HCT116 (cell line): ENCODE data around the gene PAX2. TPM values are rescaled to one million over a fixed set of nuclear protein-coding genes. Genes with fewer than 3 reads are reported as not detected.

Experiments used
- ATAC-seq: fragments of 200-7000 bp; cut with Tn5 transposase; 2 replicates; pipeline ENCODE4 v1.9.1; 2020; ENCODE audit warnings: mild to moderate bottlenecking, moderate library complexity
- BruUV-seq: library from RNA; stranded (reverse); fragments of 400-500 nt; replicated peaks from 2 replicates; lab custom pipeline; 2021; lab: Mats Ljungman, UMichigan
- CTCF ChIA-PET: fragments of 300-600 bp; sonication (Branson Sonifier 250); formaldehyde crosslinking; loops from one replicate; lab custom pipeline; 2021; ENCODE audit warnings: antibody characterized with exemption; lab: Charles Lee
- POLR2A ChIA-PET: fragments of 300-600, 350-600 bp; sonication (Branson Sonifier 250); formaldehyde crosslinking; loops from one replicate; lab custom pipeline; 2021; ENCODE audit warnings: antibody characterized with exemption; lab: Charles Lee
- RAD21 ChIA-PET, 2 experiments: fragments of 300-600 bp; sonication (Branson Sonifier 250); formaldehyde crosslinking; loops; one replicate each; lab custom pipeline; 2023; ENCODE audit warnings: low total read pairs in 2 of 2; ENCODE audit not compliant: uncharacterized antibody in 2 of 2, unreplicated experiment in 2 of 2, low non-redundant PET in 1 of 2; lab: Charles Lee
- DNase-seq: peaks from one replicate; pipeline ENCODE4 v3.0.0-alpha.2; 2010; ENCODE audit warnings: low read depth, low spot score
- H2AFZ ChIP-seq: fragments of 200-600 bp; shearing (Covaris generic), sonication (generic); 2 replicates; pipeline ENCODE4 v1.6.1; 2017; ENCODE audit warnings: low read depth, mixed run types, mixed read lengths, antibody characterized with exemption, low read length; ENCODE audit not compliant: poor library complexity, severe bottlenecking
- H3K27ac ChIP-seq: 2 replicates; pipeline ENCODE4 v1.5.1; 2012; ENCODE audit warnings: low read depth, low read length
- H3K27me3 ChIP-seq: fragments of 200-600 bp; sonication (generic); 2 replicates; pipeline ENCODE4 v1.6.1; 2016; ENCODE audit warnings: mixed run types, low read length, mixed read lengths; ENCODE audit not compliant: insufficient read depth
- H3K36me3 ChIP-seq, 2 experiments: fragments of 200-500 bp in 1 of 2; fragments of 200-600 bp in 1 of 2; sonication (Bioruptor generic) in 1 of 2; sonication (generic) in 1 of 2; 2 replicates each; pipeline versions ENCODE4 v1.5.1 to v1.6.1; 2014 to 2016; ENCODE audit warnings: low read length in 2 of 2, inconsistent platforms in 1 of 2, mixed read lengths in 1 of 2, mixed run types in 1 of 2; ENCODE audit not compliant: insufficient read depth in 2 of 2, control insufficient read depth in 1 of 2
- H3K4me1 ChIP-seq, 2 experiments: fragments of 200-600 bp in 1 of 2; sonication (generic) in 1 of 2; 2 replicates each; pipeline versions ENCODE4 v1.5.1 to v1.6.1; 2012 to 2017; ENCODE audit warnings: low read length in 2 of 2, inconsistent platforms in 1 of 2, mild to moderate bottlenecking in 1 of 2, mixed read lengths in 1 of 2, mixed run types in 1 of 2, moderate library complexity in 1 of 2; ENCODE audit not compliant: insufficient read depth in 2 of 2, control insufficient read depth in 1 of 2
- H3K4me2 ChIP-seq: fragments of 200-600 bp; sonication (generic); 2 replicates; pipeline ENCODE4 v1.6.1; 2017; ENCODE audit warnings: mixed run types, low read length, mixed read lengths
- H3K4me3 ChIP-seq, 2 experiments: fragments of 200-600 bp in 1 of 2; sonication (generic) in 1 of 2; replicated peaks in 1 of 2; 2 replicates each; pipeline ENCODE4 v1.5.1; 2011 to 2016; ENCODE audit warnings: low read length in 2 of 2, control low read depth in 1 of 2, low read depth in 1 of 2, mild to moderate bottlenecking in 1 of 2, mixed read lengths in 1 of 2, mixed run types in 1 of 2
- H3K79me2 ChIP-seq: fragments of 200-600 bp; sonication (generic); 2 replicates; pipeline ENCODE4 v1.6.1; 2017; ENCODE audit warnings: mild to moderate bottlenecking, mixed run types, low read length, moderate library complexity, mixed read lengths; ENCODE audit not compliant: insufficient read depth
- H3K9ac ChIP-seq: fragments of 200-600 bp; sonication (generic); 2 replicates; pipeline ENCODE4 v1.6.1; 2016; ENCODE audit warnings: low read length, mixed read lengths
- H3K9me2 ChIP-seq: fragments of 200-600 bp; sonication (generic), shearing (Covaris generic); 2 replicates; pipeline ENCODE4 v1.6.1; 2017; ENCODE audit warnings: mixed run types, mild to moderate bottlenecking, moderate library complexity; ENCODE audit not compliant: insufficient read depth
- H3K9me3 ChIP-seq, 2 experiments: fragments of 200-500 bp in 1 of 2; fragments of 200-600 bp in 1 of 2; sonication (Bioruptor generic) in 1 of 2; sonication (generic) in 1 of 2; 2 replicates each; pipeline ENCODE4 v1.6.1; 2014 to 2017; ENCODE audit warnings: low read length in 2 of 2, mixed read lengths in 2 of 2, inconsistent platforms in 1 of 2, low read depth in 1 of 2, mild to moderate bottlenecking in 1 of 2, mixed run types in 1 of 2, moderate library complexity in 1 of 2; ENCODE audit not compliant: control insufficient read depth in 1 of 2, insufficient read depth in 1 of 2
- H4K20me1 ChIP-seq: fragments of 200-600 bp; sonication (generic), shearing (Covaris generic); 2 replicates; pipeline ENCODE4 v1.6.1; 2017; ENCODE audit warnings: mixed run types, mild to moderate bottlenecking, moderate library complexity; ENCODE audit not compliant: insufficient read depth
- ATF3 ChIP-seq: IDR thresholded peaks from 2 replicates; pipeline ENCODE4 v1.6.1; 2012
- ELF1 ChIP-seq: IDR thresholded peaks from 2 replicates; pipeline ENCODE4 v1.6.1; 2012; ENCODE audit warnings: low read depth, borderline replicate concordance
- EZH2 ChIP-seq: fragments of 200-600 bp; sonication (generic); IDR thresholded peaks from 2 replicates; pipeline ENCODE4 v1.6.1; 2017; ENCODE audit warnings: antibody characterized with exemption, mixed run types
- POLR2A ChIP-seq: IDR thresholded peaks from 2 replicates; pipeline ENCODE4 v1.7.0; 2011; ENCODE audit warnings: borderline replicate concordance; ENCODE audit not compliant: insufficient read depth, insufficient read length; ENCODE audit errors: extremely low read depth
- POLR2AphosphoS5 ChIP-seq: IDR thresholded peaks from 2 replicates; pipeline ENCODE4 v1.6.1; 2011; ENCODE audit warnings: mild to moderate bottlenecking, low read depth, low read length, moderate library complexity
- RAD21 ChIP-seq: IDR thresholded peaks from 2 replicates; pipeline ENCODE4 v1.6.1; 2012; ENCODE audit warnings: low read depth, mild to moderate bottlenecking
- SP1 ChIP-seq: IDR thresholded peaks from 2 replicates; pipeline ENCODE4 v1.6.1; 2012; ENCODE audit warnings: low read depth
- TCF7L2 ChIP-seq: IDR thresholded peaks from 2 replicates; pipeline ENCODE4 v1.7.0; 2011; ENCODE audit warnings: borderline replicate concordance, inconsistent platforms; ENCODE audit not compliant: insufficient read depth, insufficient read length; ENCODE audit errors: extremely low read depth
- intact Hi-C: fragments of 100-400 bp; cut with micrococcal nuclease; formaldehyde crosslinking; loops from 2 replicates; pipeline ENCODE4 v1.10.0; 2022
- total RNA-seq: library from RNA; stranded (reverse); gene quantifications from one replicate; pipeline ENCODE4 v1.2.1, GENCODE V29; 2021; ENCODE audit not compliant: unreplicated experiment

Gene PAX2
- total RNA-seq, 1 experiment from 2014 or later, result 5.0 TPM

GRCh38 chr10:100874702-100875483, 129.5 kb downstream of the PAX2 start (continued):
- TF ChIP-seq TCF7L2 (no peak), ATF3 (no peak), POLR2AphosphoS5 (no peak)
- TF ChIP-seq, all 23 proteins: peak for 0

GRCh38 chr10:100875484-100876166, 130.2 kb downstream of the PAX2 start:
- H2AFZ ChIP-seq, result no peak overlapping the region
- H4K20me1 ChIP-seq, result no peaks in the 10 kb centered on the region
- H3K79me2 ChIP-seq, result no peaks in the 10 kb centered on the region
- no TSS peak for BruUV-seq
- no peak overlapping the region for H3K9ac ChIP-seq
- intact Hi-C loops, result loop anchor here (5.0 kb wide), 2 partner anchors 137 to 148 kb away; no protein-coding TSS in a partner anchor
- H3K9me3 ChIP-seq, result no peaks in the 10 kb centered on the region
- H3K4me1 ChIP-seq, result peaks cover 5 to 22% of the 10 kb centered on the region in 2 experiments; a peak in 3 of 4 replicates
- CTCF ChIA-PET, result interaction anchor here (0.8 to 5.1 kb wide), 5 partner anchors 13 to 357 kb away, joined by 3 to 182 read pairs (median 3); partner anchors contain the start of genes HIF1AN and PAX2
- POLR2A ChIA-PET, result no interaction called here
- H3K9me2 ChIP-seq, result no peaks in the 10 kb centered on the region
- H3K27ac ChIP-seq, result no peak overlapping the region
- no peak for DNase-seq
- no peak for TF ChIP-seq POLR2A
- no peak for TF ChIP-seq ELF1
- no peak for TF ChIP-seq EZH2
- 0 out of 2 replicates have a peak, but pooled peaks have one; percentile 3 for TF ChIP-seq RAD21
- TF ChIP-seq SP1, result no peak
- TF ChIP-seq, all 23 proteins: peak for 1
- Histone ChIP-seq H3K4me2 (no peak overlapping the region), H3K36me3 (no peaks in the 10 kb centered on the region), H3K4me3 (no peak overlapping the region), H3K27me3 (no peaks in the 10 kb centered on the region)
- RAD21 ChIA-PET, result no interaction called here
- no peak for ATAC-seq
